HTR-8/SVneo (cell line): Measurements from ENCODE around the gene ITGAL.
"Not testable (repeated sequence)": the region's sequence is repeated elsewhere in the genome, so short reads cannot be mapped to it uniquely, and the experiment has no call there.

Experiments used
- DNase-seq: peaks from one replicate; pipeline ENCODE4 v3.0.0; 2011; ENCODE audit warnings: low spot score, mixed read lengths; ENCODE audit not compliant: insufficient read length
- FAIRE-seq: peaks from 2 replicates; lab custom pipeline; 2011; peaks lifted over from hg19 to GRCh38; lab: Jason Lieb, UNC

Gene ITGAL

DNA sequence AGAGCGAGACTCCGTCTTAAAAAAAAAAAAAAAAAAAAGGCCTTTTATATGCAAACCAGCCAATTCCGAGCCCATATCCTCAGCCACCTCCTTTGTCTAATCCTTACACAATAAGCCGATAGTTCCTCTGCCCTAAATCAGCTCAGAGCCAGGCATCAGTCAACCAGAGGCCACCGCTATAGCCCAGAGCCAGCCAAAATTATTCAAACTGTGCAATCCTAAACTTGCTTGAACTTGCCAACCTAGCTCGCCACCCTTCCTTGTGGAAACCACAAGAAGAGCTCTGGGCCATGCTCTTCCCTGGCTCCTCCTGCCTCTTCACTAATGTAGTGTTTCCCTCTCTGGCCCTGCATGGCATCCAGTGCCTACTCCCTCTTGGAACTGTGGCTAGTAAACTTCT is 17.7 kb downstream of the ITGAL start:
- DNase-seq (no peak), FAIRE-seq (no peak)

DNA sequence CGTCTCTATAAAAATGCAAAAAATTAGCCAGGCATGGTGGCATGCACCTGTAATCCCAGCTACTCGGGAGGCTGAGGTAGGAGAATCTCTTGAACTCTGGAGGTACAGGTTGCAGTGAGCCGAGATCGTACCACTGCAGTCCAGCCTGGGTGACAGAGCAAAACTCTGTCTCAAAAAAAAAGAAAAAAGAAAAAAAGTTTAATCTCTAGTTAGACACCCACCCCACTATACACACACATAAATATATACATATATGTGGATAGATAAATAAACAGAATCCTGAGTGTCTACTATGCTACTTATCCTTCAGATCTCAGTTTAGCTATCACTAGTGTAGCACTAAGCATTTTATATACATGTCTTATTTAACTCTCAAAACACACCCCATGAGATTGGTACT is 18.7 kb downstream of the ITGAL start:
- FAIRE-seq (no peak), DNase-seq (no peak)

DNA sequence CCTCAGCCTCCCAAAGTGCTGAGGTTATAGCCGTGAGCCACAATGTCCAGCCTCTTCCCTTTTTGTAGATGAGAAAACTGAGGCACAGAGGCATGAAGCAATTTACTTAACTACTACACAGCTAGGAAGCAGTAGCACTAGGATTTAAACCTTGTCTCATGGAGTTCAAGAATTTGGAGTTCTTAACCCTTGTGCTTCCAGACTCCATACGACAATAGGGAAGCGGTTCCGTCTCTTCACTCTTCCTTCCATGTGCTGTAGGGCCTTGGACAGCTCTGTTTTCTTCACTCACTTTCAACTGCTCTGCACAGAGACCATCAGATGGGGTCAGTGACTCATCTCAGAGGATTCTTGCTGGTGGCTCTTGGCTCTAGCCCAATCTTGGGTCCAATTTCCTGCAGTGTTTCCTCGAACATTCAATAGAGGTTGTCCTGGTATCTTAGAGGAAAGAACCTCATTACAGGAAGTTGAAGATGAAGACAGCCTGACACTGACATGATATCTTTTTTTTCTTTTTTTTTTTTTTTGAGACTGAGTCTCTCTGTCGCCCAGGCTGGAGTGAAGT is 19.3 kb downstream of the ITGAL start:
- DNase-seq (peak; percentile 91), FAIRE-seq (no peak)

DNA sequence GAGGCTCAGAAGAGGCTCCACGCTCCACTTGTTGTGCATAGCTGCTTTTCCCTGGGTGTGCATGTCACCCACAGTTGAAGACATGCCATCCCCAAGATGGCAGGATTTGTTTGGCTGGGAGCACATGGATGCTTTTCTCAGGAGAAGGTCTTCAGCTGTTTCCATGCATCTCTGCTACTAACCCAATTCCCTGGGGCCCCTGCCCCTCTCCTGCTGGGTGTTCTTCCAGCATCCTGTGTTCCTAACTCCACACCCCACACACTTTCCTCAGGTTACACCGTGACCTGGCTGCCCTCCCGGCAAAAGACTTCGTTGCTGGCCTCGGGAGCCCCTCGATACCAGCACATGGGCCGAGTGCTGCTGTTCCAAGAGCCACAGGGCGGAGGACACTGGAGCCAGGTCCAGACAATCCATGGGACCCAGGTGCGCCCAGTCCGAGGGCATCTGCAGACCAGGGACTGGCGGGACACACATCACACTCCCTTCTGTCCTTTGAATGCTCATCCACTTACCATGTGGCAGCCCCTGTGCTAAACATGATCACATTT is 21.5 kb downstream of the ITGAL start:
- FAIRE-seq (no peak), DNase-seq (no peak)

DNA sequence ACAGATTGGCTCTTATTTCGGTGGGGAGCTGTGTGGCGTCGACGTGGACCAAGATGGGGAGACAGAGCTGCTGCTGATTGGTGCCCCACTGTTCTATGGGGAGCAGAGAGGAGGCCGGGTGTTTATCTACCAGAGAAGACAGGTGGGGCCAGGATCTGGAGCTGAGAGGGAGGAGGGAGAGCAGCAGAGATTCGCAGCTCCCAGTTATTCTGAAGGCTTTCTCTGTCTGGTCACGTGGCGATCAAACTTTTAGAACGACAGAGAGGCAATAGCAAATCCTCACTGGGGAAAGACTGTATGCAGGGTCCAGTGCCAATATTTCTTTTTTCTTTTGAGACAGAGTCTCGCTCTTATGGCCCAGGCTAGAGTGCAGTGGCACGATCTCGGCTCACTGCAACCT is 22.2 kb downstream of the ITGAL start:
- FAIRE-seq (no peak), DNase-seq (no peak)

DNA sequence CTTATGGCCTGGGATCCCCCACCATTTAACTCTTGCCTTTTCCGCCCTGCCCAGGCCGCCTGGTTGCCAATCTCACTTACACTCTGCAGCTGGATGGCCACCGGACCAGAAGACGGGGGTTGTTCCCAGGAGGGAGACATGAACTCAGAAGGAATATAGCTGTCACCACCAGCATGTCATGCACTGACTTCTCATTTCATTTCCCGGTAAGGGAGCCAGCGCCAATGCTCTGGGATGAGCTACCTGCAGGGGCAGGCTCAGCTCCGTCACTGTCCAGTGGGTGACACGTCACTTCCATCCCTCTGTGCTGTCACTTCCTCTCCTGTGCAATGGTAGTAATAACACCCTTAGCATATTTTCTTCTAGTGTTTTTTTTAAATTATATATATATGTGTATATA is 26.7 kb downstream of the ITGAL start:
- DNase-seq (no peak), FAIRE-seq (no peak)

DNA sequence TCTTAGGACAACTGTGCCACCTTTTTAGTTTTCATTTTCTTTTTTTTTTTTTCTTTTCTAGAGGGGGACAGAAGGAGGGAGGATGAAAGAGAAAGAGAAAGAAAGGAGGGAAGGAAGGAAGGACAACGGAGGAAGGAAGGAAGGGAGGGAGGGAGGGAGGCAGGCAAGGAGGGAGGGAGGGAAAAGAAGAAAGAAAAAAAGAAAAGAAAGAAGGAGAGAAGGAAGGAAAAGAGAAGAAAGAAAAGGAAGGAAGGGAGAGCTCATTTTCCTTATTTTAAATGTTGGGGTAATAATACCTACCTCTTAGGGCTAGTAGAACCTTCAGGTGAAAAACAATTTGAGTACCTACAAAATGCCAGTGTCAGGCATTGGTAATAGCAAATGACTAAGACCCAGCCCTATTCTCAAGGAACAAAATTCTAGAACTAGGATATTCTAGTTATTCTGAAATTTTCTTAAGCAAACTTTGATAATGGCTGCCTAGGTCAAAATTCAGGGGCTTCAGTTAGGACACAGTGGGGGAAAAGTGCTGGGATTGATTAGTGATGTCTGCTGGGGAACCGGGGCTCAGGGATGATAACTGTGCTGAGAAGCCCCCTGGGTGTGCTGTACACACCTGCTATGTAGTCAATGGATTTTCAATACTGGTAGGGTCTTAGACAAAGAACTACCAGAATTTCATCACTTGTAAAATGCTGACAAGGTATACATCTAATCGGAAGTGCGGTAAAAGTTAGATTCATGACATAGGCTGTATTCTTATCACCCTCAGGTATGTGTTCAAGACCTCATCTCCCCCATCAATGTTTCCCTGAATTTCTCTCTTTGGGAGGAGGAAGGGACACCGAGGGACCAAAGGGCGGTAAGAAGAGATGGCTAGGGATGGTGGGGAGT is 31.1 kb downstream of the ITGAL start:
- FAIRE-seq: no peak
- no peak for DNase-seq

DNA sequence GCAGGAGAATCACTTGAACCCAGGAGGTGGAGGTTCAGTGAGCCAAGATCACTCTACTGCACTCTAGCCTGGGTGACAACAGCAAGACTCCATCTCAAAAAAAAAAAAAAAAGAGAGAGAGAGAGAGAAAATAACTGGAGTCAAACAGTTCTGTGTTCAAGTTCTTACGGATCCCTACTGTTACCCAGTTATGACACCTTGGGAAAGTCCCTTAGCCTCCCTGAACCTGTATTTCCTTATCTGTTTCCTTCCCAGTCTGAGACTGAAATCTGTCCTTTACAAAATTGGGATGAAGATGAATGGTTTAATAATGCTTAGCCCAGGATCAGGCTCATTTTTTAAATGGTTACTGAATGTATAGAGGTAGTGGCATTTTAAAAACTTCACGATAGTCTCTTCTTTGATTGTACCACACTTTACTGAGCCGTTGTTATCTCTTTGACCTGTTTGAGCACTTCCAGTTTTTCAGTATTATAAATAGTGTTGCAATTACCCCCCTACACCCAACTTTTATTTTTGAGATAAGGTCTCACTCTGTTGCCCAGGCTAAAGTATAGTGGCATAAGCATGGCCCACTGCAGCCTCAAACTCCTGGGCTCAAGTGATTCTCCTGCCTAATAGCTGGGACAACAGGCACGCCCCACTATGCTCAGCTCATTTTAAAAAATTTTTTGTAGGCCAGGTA is 36.7 kb downstream of the ITGAL start:
- FAIRE-seq (no peak), DNase-seq (no peak)

DNA sequence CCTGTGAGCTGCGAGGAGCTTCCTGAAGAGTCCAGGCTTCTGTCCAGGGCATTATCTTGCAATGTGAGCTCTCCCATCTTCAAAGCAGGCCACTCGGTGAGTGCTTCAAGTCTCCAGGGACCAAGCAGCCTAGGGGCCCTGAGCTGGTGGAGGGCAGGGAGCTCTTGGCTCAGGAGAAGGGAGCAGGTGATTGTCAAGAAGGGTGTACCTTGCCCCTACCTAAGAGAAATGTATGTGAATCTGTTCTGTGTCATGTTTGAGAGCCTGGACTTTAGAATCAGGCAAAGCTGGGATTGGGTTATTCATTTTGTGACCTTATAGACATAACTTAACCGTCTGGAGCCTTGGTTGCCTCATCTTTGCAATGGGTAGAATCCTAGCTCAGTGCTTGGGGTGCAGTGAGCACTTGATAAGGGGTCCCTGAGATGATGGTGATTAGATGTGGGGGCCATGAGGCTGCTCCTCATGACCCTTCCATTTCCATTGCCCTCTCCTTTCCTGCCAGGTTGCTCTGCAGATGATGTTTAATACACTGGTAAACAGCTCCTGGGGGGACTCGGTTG is 37.9 kb downstream of the ITGAL start:
- FAIRE-seq (no peak), DNase-seq (no peak)

DNA sequence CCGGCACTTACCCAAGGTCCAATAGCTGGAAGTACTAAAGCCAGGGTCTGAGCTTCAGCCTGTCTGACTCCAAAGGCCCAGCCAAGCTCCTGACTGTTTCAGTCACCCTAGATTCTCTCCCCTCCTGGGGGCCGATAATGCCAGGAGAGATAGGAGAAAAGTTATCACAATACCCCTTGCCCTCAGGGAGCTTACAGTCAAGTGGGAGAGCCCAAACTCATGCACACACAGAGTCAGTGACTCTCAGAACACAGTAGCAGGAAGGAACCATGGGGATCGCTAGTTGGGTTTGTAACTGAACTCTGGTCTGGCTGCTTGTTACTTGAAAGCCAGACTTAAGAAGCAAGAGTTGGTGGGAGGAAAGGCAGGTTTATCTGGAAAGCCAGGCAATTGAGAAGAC is 39.0 kb downstream of the ITGAL start:
- FAIRE-seq (no peak), DNase-seq (no peak)

DNA sequence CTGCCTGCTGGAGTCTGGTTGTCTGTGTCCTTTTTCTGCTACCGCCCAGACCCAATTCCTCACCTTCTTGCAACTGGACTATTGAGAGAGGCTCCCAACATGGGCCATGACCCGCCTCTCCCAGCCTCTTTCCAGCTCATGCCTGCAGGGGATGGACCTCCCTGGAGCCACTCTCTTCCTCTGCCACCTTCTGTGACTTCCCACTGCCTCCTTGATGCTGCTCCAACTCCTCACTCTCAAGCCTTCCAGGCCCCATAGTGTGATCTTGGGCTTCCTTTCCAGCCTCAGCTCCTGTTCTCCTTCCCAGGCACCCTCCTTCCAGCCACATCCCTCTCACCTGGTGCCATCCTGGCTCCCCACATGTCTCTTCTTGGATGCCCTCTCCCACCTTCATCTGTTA is 42.7 kb downstream of the ITGAL start:
- no peak for FAIRE-seq
- no peak for DNase-seq

DNA sequence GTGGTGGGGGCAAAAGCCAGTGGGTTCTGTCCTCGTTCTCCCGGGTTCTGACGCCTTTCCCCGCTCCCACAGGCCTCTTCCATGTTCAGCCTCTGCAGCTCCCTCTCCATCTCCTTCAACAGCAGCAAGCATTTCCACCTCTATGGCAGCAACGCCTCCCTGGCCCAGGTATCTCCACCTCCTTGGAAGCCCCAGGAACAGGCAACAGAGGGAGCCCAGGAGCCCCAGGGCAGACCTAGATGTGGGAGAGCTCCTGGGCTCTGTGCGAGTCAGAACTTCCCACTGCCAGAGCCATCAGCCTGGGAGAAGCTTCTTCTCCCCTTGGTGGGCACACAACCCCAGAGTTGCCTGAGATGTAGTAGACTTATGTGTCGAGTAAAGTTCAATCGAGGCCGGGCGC is 46.0 kb downstream of the ITGAL start:
- FAIRE-seq (no peak), DNase-seq (no peak)

DNA sequence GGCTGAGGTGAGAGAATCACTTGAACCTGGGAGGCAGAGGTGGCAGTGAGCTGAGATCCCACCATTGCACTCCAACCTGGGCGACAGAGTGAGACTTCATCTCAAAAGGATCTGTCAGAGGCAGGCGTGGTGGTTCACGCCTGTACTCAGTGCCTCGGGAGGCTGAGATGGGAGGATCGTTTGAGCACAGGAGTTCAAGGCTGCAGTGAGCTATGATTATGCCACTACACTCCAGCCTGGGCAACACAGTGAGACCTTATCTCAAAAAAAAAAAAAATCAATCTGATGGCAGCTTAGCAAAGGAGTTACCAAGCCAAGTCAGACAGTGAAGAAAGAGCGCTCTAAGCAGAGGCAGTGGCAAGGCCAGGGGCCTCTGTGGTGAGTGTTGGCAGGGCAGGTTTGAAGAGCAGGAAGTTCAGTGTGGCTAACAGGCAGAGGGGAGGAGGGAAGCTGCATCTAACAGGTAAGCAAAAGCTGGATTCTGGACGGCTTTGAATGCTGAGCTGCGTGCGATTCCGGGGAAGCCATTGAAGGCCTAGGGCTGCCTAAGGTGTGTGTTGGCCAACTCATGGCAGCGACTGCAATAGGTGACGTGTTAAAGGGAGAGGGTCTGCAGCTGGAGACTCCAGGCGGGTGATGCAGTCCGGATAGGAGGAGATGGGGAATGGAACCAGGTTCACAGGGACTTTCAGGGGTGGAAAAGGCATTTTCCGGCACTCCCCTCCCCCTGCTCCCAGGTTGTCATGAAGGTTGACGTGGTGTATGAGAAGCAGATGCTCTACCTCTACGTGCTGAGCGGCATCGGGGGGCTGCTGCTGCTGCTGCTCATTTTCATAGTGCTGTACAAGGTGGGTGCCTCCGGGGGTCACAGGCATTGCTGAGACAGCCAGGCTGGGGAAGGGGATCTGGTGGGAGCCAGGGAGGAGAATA is 46.8 kb downstream of the ITGAL start:
- no peak for DNase-seq
- FAIRE-seq: no peak

DNA sequence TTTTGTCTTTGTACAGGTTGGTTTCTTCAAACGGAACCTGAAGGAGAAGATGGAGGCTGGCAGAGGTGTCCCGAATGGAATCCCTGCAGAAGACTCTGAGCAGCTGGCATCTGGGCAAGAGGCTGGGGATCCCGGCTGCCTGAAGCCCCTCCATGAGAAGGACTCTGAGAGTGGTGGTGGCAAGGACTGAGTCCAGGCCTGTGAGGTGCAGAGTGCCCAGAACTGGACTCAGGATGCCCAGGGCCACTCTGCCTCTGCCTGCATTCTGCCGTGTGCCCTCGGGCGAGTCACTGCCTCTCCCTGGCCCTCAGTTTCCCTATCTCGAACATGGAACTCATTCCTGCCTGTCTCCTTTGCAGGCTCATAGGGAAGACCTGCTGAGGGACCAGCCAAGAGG is 48.9 kb downstream of the ITGAL start:
- FAIRE-seq (no peak), DNase-seq (no peak)

DNA sequence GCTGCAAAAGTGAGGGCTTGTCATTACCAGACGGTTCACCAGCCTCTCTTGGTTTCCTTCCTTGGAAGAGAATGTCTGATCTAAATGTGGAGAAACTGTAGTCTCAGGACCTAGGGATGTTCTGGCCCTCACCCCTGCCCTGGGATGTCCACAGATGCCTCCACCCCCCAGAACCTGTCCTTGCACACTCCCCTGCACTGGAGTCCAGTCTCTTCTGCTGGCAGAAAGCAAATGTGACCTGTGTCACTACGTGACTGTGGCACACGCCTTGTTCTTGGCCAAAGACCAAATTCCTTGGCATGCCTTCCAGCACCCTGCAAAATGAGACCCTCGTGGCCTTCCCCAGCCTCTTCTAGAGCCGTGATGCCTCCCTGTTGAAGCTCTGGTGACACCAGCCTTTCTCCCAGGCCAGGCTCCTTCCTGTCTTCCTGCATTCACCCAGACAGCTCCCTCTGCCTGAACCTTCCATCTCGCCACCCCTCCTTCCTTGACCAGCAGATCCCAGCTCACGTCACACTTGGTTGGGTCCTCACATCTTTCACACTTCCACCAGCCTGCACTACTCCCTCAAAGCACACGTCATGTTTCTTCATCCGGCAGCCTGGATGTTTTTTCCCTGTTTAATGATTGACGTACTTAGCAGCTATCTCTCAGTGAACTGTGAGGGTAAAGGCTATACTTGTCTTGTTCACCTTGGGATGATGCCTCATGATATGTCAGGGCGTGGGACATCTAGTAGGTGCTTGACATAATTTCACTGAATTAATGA is 49.5 kb downstream of the ITGAL start:
- FAIRE-seq (no peak), DNase-seq (no peak)

DNA sequence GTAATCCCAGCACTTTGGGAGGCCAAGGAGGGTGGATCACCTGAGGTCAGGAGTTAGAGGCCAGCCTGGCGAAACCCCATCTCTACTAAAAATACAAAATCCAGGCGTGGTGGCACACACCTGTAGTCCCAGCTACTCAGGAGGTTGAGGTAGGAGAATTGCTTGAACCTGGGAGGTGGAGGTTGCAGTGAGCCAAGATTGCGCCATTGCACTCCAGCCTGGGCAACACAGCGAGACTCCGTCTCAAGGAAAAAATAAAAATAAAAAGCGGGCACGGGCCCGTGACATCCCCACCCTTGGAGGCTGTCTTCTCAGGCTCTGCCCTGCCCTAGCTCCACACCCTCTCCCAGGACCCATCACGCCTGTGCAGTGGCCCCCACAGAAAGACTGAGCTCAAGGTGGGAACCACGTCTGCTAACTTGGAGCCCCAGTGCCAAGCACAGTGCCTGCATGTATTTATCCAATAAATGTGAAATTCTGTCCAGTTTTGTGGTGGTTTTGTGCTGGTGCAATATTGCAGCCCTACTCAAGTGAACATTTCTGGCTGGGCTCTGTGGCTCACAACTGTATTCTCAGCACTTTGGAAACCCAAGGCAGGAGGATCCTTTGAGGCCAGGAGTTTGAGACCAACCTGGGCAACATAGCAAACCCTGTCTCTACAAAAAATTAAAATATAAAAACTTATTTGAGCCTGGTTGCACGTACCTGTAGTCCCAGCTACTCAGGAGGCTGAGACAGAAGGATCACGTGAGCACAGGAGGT is 50.3 kb downstream of the ITGAL start:
- not testable (repeated sequence) for DNase-seq, FAIRE-seq

DNA sequence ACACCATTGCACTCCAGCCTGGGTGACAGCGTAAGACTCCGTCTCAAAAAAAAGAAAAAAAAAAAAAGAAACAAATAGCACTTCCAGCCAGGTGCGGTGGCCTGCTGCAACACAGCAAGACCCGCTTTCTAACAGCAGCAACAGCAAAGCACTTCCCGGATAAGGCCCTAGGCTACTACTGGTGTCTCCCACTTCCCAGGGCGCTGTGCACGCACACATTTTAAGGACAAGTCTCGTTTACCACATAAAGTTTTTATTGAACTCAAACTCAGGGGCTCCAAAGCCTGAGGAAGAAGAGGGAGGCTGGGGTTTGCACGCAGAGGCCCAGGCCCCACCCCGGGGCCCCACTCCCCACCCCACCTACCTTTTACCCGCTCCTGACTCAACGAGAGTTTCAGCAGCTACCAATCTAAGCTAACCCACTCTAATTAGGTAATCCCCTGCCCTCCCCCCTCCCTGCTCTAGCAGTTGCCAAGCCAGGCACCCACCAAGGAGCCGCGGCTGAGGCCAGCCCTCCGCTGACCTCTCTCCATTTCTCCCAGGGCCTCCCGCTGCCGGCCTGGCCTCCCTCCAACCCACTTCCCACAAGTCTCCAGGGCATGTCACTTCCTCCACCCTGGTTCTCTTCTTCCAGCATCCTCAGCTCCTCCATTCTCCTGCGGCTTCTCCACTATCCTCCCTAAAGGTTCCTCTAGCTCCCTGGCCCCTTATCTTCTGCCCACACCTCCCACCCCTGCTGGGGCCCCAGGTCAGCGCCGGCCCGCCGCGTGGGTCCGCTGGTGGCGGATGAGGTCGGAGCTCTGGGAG is 51.4 kb downstream of the ITGAL start:
- FAIRE-seq (no peak), DNase-seq (no peak)
